Measurements from ENCODE around the gene PCSK6. TPM values are rescaled to one million over a fixed set of nuclear protein-coding genes. Genes with fewer than 3 reads are reported as not detected.
"Not testable (repeated sequence)": the region's sequence is repeated elsewhere in the genome, so short reads cannot be mapped to it uniquely, and the experiment has no call there.

The PCSK6 gene
- total RNA-seq, 1 donor from 2014 or later: 6.8 TPM

- Histone ChIP-seq H3K4me3 (ENCODE audit: low read depth, low read length) (no peak overlapping the region), H3K36me3 (ENCODE audit: control insufficient read depth, insufficient read depth, low read length) (no peaks in the 10 kb centered on the region), H3K27me3 (ENCODE audit: control insufficient read depth, insufficient read depth, low read length) (no peaks in the 10 kb centered on the region)
- no peak for FAIRE-seq
- TF ChIP-seq, protein P1, sequence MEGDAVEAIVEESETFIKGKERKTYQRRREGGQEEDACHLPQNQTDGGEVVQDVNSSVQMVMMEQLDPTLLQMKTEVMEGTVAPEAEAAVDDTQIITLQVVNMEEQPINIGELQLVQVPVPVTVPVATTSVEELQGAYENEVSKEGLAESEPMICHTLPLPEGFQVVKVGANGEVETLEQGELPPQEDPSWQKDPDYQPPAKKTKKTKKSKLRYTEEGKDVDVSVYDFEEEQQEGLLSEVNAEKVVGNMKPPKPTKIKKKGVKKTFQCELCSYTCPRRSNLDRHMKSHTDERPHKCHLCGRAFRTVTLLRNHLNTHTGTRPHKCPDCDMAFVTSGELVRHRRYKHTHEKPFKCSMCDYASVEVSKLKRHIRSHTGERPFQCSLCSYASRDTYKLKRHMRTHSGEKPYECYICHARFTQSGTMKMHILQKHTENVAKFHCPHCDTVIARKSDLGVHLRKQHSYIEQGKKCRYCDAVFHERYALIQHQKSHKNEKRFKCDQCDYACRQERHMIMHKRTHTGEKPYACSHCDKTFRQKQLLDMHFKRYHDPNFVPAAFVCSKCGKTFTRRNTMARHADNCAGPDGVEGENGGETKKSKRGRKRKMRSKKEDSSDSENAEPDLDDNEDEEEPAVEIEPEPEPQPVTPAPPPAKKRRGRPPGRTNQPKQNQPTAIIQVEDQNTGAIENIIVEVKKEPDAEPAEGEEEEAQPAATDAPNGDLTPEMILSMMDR (IDR thresholded peaks at IDR 0.05; ENCODE audit: insufficient read depth, low read length, severe bottlenecking): no peak
- DNase-seq (ENCODE audit: low read depth): peak; percentile 57
Measured at GRCh38 chr15:101296418-101297405, 192.8 kb downstream of the PCSK6 start.

DNA sequence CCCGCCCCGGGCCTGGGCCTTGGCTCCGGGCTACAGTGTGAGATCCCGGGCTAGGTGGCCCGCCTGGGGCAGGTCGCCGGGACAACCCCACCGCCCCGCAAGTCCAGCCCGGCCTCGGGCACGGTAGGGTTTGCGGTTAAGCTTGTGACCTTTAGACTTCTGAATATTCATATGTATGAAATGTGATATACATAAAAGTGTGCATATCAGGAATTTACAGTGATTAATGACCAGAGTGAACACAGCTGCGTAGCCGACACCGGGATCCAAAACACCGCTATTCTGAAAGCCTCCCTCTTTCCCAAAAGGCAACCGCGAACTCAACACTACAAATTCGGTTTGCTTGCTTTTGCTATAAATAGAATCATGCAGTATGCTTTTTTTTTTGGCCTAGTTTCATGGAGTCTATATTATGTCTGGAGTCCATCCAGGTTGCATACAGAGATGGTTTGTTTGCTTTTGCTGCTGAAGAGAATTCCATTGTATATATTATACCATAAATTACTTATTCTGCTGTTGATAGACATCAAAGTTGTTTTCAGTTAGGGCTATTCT is 193.8 kb downstream of the PCSK6 start:
- TF ChIP-seq, protein P1 (IDR thresholded peaks at IDR 0.05; ENCODE audit: insufficient read depth, low read length, severe bottlenecking): no peak
- FAIRE-seq (no peak), DNase-seq (ENCODE audit: low read depth) (peak; percentile 29)
- Histone ChIP-seq H3K36me3 (ENCODE audit: control insufficient read depth, insufficient read depth, low read length) (no peaks in the 10 kb centered on the region), H3K27me3 (ENCODE audit: control insufficient read depth, insufficient read depth, low read length) (no peaks in the 10 kb centered on the region), H3K4me3 (ENCODE audit: low read depth, low read length) (peak overlapping the region; percentile 95)

GRCh38 chr15:101294731-101295606 is 194.5 kb downstream of the PCSK6 start, which contains the start of gene SNRPA1:
SNRPA1 (minus strand) TSS chr15:101295248; CDS start chr15:101295178, 70 bp downstream.
- DNase-seq (ENCODE audit: low read depth) (peak; percentile 76), FAIRE-seq (no peak)
- Histone ChIP-seq H3K27me3 (ENCODE audit: control insufficient read depth, insufficient read depth, low read length) (no peaks in the 10 kb centered on the region), H3K36me3 (ENCODE audit: control insufficient read depth, insufficient read depth, low read length) (no peaks in the 10 kb centered on the region), H3K4me3 (ENCODE audit: low read depth, low read length) (peak within 1 kb of the TSS; percentile 95)
- TF ChIP-seq, protein P1 (IDR thresholded peaks at IDR 0.05; ENCODE audit: insufficient read depth, low read length, severe bottlenecking): no peak

DNA sequence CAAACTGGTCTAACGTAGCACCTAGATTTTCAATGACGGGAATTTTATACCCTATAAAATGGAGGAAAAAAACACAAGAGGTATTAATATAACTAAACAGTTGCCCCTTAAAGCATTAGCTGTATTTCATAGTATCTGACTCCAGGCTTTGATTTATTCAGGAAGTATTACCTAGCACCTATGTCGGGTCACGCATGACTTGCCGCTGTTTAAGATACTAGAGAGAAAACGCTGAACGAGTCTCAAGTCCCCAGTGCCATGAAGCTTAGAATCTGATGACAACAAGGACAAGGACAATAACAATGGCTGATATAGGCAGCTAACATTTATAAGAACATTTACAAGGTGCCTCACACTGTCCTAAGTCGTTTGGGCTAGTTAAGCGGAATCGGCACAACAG is 196.4 kb downstream of the PCSK6 start:
- peaks cover 4% of the 10 kb centered on the region for H3K36me3 ChIP-seq (ENCODE audit: control insufficient read depth, insufficient read depth, low read length)
- DNase-seq (ENCODE audit: low read depth) (peak; percentile 13), FAIRE-seq (no peak)
- no peak overlapping the region for H3K4me3 ChIP-seq (ENCODE audit: low read depth, low read length)
- TF ChIP-seq, protein P1 (IDR thresholded peaks at IDR 0.05; ENCODE audit: insufficient read depth, low read length, severe bottlenecking): no peak
- H3K27me3 ChIP-seq (ENCODE audit: control insufficient read depth, insufficient read depth, low read length): no peaks in the 10 kb centered on the region

GRCh38 chr15:101288905-101289513 is 200.5 kb downstream of the PCSK6 start:
- FAIRE-seq: no peak
- Histone ChIP-seq H3K4me3 (ENCODE audit: low read depth, low read length) (no peak overlapping the region), H3K27me3 (ENCODE audit: control insufficient read depth, insufficient read depth, low read length) (no peaks in the 10 kb centered on the region), H3K36me3 (ENCODE audit: control insufficient read depth, insufficient read depth, low read length) (peaks cover 13% of the 10 kb centered on the region)
- DNase-seq (ENCODE audit: low read depth): peak; percentile 65
- TF ChIP-seq, protein P1 (IDR thresholded peaks at IDR 0.05; ENCODE audit: insufficient read depth, low read length, severe bottlenecking): peak; percentile 62

GRCh38 chr15:101287342-101287741 is 202.2 kb downstream of the PCSK6 start:
- DNase-seq (ENCODE audit: low read depth); H3K27me3 ChIP-seq (ENCODE audit: control insufficient read depth, insufficient read depth, low read length); FAIRE-seq; H3K4me3 ChIP-seq (ENCODE audit: low read depth, low read length): not testable (repeated sequence)
- H3K36me3 ChIP-seq (ENCODE audit: control insufficient read depth, insufficient read depth, low read length): peaks cover 18% of the 10 kb centered on the region

Data from bronchial epithelial cell (primary cell).